ENCODE measurements around the gene DENND1B.
"Not testable (repeated sequence)": the region's sequence is repeated elsewhere in the genome, so short reads cannot be mapped to it uniquely, and the experiment has no call there.

DENND1B gene

GRCh38 chr1:197782722-197783360, 7.6 kb upstream of the DENND1B start:
- DNase-seq (ENCODE audit: low spot score): no peak

GRCh38 chr1:197781968-197782721, 6.9 kb upstream of the DENND1B start:
- DNase-seq (ENCODE audit: low spot score): no peak

- DNase-seq (ENCODE audit: low spot score): no peak
These were observed 4.6 kb upstream of the DENND1B start for GRCh38 chr1:197779921-197780320.

- no peak for DNase-seq (ENCODE audit: low spot score)
These were observed 3.2 kb upstream of the DENND1B start for GRCh38 chr1:197778366-197778945.

- DNase-seq (ENCODE audit: low spot score): peak; percentile 39
These were observed 1.2 kb upstream of the DENND1B start for GRCh38 chr1:197776351-197777105.

GRCh38 chr1:197774466-197775281, 606 bp downstream of the DENND1B start:
- DNase-seq (ENCODE audit: low spot score): peak; percentile 26

- no peak for DNase-seq (ENCODE audit: low spot score)
These were observed 1.4 kb downstream of the DENND1B start for GRCh38 chr1:197773856-197774255.

- DNase-seq (ENCODE audit: low spot score): no peak
These were observed 3.2 kb downstream of the DENND1B start for GRCh38 chr1:197771904-197772556.

GRCh38 chr1:197771386-197771785, 3.9 kb downstream of the DENND1B start:
- DNase-seq (ENCODE audit: low spot score): no peak

- DNase-seq (ENCODE audit: low spot score): no peak
These were observed 5.0 kb downstream of the DENND1B start for GRCh38 chr1:197770243-197770642.

- no peak for DNase-seq (ENCODE audit: low spot score)
These were observed 6.0 kb downstream of the DENND1B start for GRCh38 chr1:197769287-197769686.

- DNase-seq (ENCODE audit: low spot score): no peak
These were observed 7.1 kb downstream of the DENND1B start for GRCh38 chr1:197768014-197768805.

- no peak for DNase-seq (ENCODE audit: low spot score)
These were observed 11.5 kb downstream of the DENND1B start for GRCh38 chr1:197763769-197764168.

GRCh38 chr1:197763307-197763706, 12.0 kb downstream of the DENND1B start:
- no peak for DNase-seq (ENCODE audit: low spot score)

GRCh38 chr1:197761654-197762053, 13.6 kb downstream of the DENND1B start:
- DNase-seq (ENCODE audit: low spot score): no peak

GRCh38 chr1:197755553-197755952, 19.7 kb downstream of the DENND1B start:
- not testable (repeated sequence) for DNase-seq (ENCODE audit: low spot score)

GRCh38 chr1:197752652-197753164, 22.6 kb downstream of the DENND1B start:
- not testable (repeated sequence) for DNase-seq (ENCODE audit: low spot score)

- no peak for DNase-seq (ENCODE audit: low spot score)
These were observed 24.9 kb downstream of the DENND1B start for GRCh38 chr1:197750366-197750765.

- DNase-seq (ENCODE audit: low spot score): no peak
These were observed 29.4 kb downstream of the DENND1B start for GRCh38 chr1:197745911-197746310.

GRCh38 chr1:197744979-197745378, 30.3 kb downstream of the DENND1B start:
- no peak for DNase-seq (ENCODE audit: low spot score)

Data from CD4-positive, alpha-beta T cell treated with Interleukin-6 at 100 ng/mL for 8 hours (primary cell).